Activated naive CD4-positive, alpha-beta T cell (primary cell): ENCODE measurements around the gene NEK4.
A peak's percentile ranks its signal among the peaks of the same experiment; 100 is the strongest.

Source experiments
- DNase-seq, 4 experiments: peaks; one replicate each; lab custom pipeline; 2025; lab: John Stamatoyannopoulos, UW

Gene NEK4

DNA sequence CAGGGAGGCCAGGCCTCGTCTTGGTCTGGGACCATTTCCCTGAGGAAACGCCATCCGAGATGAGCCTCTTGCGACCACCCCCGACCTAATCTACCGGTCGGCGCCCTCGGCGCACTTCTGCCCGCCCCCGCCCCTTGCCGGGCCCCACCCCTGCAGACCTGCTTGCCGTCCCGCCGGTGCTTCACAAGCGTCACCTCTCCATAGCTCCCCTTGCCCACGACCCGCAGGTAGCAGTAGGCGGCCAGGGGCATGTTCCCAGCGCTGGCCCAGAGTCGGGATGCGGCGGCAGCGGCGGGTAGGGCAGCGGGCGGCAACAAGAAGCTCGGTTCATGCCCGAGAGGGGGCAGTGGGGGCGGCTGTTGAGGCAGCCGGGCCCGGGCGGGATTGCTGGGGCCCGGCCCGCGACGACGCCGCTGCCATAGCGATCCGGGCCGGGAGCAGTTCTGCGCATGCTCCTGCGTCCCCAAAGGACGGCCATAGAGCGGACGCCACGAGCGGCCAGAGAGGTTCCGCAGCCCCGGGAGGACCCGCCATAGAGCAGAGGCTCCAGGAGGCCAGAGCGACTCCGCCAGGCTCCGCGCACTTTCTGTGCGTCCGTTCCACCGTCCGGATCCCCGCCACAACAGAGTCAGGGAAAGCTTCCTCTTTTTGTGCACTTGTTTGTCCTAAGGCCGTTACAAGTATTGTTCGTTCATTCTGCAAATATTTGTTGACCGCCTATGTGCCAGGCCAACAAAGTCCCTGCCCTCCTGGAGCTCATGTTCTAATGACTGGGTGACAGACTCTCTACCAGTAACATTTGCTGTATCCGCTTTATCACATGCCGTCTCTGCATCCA, at the start of gene NEK4:
Gene NEK4 (minus strand): TSS at position 445 of the 838 bp plus-strand sequence. CDS start 194 bp downstream, at position 251.
- DNase-seq = peak; percentile 38 to 70 (median 56)

DNA sequence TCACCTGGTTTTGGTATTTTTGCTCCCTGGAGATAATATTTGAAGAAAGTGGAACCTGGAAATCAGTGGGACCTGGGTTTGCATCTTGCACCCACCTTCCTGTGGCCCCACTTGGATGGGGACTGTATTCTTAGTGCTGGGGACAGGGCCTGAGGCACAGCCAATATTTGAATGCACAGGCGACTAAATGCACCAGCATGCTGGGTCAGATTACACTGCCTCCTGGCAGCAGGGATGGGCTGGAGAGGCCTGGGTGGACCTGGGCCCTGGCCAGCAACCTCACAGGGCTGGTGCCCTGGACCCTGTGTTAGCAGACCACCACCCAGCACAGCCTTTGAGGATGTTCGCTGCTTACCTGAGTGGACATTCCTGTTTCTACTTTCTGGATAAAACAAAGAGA, 49.2 kb upstream of the NEK4 start:
- DNase-seq = no peak

- DNase-seq = no peak
Measured at GRCh38 chr3:52817860-52818259, 47.1 kb upstream of the NEK4 start.

DNA sequence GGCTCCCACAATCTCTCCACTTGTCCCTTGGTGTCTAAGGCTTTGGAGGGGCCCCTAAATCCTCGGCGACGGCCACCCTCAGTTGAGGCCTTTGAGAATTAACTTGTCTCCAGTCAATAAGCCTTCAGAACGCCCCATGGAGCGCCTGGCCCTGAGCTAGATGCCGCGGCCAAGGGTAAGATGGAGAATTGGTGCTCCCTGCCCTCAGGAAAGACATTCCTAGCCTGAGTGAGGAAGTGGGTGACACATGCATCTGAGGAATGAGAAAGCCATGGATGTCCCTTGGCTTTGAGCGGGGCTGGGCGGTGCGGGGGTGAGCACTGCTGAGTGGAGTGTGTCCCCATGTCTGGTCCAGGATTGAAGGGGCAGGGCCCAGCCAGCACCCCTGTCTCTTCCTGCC, 46.5 kb upstream of the NEK4 start:
- DNase-seq = no peak

DNA sequence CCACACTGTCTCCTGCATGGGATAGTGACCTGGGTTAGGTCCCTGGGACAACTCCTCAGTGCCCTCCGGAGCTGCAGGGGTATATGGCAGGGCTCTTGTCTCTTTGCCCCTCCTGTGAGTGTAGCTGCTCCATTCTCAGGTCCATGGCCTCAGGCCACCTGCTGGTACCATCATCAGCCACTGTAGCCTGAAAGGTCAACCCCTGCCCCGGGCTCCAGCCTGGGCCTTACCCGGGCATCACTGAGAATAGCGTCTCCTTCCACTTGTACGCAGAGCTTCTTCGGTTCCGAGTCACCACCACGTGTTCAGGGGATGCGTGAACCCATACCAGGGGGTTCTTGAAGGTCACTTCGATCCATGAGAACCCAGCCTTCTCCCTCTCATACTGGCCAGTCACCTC, 45.9 kb upstream of the NEK4 start:
- DNase-seq = no peak

DNA sequence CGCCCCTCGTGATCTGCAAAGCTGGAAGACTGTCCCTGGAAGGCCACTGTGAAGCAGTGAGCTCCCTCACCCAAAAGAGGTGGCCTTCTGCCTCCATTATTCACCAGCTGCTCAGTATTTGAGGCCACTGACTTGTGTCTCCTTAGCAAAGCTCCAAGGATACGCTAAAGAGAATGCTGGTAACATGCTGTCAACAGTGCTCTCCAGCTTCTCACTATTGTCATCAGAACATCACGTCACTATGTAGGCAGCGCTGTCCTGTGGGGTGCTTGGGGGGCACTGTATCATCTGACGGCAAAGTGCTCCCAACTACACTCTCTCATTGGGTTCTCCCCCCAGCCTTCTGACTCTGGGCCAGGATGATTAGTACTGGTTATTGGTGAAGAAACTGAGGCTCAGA, 45.5 kb upstream of the NEK4 start:
- no peak for DNase-seq

DNA sequence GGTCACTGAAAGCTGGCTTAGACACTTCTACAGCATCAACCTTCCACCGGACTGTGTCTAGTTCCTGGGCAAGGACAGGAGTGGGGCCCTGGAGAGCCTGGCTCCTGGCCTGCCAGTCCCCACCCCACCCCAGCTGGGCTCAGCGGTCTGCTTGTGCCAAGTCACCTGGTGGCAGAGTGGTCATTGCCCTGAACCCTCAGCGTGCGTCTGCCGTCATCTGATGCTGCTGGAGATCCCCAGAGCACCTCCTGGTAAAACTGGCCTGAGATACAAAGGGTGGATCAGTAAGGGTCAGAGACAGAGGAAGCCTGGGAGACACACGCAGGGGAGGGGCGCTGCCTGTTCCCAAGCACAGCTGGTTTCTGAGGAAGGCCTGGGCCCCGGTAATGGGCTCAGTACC, 43.1 kb upstream of the NEK4 start:
- no peak for DNase-seq

DNA sequence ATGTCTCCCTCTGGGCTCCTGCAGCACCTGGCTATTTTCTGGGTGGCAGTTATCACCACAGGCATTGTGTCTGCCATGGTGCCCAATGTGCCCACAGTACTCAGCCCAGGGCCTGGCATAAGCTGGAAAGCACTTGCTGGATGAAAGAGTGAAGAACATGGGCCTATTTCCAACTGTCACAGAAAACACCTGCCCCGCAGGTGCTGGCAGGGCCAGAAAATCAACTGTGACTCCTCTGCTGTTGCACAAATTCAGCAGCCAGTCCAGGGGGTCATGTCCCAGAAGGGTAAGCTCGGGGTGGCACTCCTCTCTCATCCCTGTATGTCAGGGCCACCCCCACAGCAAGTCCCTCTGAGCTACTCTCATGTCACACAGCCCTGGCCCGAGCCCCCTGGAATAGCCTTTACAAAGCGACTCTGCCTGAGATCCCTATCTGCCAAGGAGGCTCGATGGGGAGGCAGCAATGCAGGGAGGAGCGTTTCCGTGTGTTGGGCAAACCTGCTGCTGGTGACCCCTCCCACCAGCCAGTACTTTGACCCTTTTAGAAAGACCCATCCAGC, 40.8 kb upstream of the NEK4 start:
- DNase-seq = no peak

DNA sequence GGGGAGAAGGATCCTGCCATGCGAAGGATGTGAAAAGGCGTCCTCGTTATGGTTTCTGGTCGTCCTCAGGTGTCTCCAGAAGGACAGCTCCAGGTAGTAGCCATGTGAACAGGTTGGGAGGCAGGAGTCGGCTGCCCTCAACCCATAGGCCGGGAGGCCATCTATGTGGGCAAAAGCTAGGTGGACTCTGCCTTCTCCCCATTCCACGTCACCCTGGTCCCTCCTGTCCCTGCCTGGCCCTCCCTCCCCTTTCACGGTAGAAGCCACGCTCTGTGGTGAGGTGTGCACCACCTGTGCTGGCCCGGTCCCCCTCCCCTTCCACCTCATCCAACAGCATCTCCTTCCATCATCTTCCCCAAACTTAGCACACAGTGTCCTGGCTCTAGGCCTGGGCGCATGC, 40.2 kb upstream of the NEK4 start:
- no peak for DNase-seq

- no peak for DNase-seq
Measured at GRCh38 chr3:52809662-52810377, 39.1 kb upstream of the NEK4 start.

DNA sequence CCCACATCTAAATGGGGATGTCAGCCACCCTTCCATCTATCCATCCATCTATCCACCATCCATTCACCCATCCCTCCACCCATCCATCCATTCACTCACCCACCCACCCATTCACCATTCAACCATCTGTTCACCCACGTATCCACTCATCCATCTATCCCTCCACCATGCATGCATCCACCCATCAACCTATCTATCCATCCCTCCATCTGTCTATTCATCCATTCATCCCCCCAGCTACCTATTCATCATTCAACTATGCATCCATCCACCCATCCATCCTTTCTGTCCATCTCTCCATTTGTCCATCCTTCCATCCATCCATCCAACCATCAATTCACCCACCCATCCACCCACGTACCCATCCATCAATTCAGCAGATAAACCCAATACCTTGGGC, 38.4 kb upstream of the NEK4 start:
- DNase-seq = no peak

DNA sequence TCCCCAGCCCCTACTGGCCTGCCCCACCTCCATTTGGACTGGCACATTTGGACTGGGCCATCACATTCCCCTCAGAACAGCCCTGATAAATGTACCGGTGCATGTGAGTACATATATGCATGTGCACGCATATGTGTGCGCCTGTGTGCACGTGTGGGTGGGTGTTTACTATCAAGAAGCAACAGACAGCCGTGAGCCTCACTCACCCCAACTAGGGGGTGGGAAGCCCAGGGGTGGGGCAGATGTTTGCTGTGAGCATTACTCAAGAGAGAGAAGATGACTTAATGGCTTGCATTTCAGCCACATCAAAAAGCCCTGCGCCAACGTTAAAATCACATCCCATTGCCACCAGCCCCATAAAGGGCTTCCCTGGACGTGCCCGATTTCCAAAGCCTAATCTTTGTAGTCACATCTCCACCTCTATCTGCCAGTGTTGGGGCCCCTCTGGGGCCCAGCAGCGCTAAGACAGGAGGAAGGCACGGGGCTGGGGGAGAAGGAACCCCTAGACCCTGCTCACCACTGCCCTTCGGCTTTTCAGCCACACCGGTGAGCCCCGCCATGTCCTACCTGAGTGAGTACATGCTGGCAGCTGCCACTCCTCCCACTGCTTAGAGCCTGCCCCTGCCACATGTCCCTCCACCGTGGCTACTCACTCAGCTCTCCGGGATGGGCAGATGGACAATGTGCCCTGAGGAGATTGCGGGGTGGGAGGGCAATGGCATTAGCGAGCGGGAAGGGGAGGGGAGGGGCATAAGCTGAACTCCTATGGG, 34.7 kb upstream of the NEK4 start:
- no peak for DNase-seq

DNA sequence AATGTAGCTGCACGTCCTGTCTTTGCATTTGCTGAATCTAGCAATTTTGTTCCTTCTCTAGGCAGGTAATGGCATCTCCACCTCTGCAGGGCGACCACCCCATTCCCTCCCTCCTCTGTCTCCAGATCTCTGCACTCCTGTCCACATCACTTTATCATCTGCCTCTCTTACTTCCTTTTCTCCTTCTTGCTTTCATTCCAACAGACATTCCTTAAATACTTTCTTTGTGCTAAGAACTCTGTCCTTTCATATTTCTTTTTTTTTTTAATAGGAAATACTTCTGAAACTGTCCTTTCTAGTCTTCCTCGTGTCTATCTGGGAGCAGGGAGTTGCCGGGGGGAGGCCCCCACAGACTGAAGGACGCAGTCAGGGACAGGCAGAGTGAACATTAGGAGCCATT, 31.1 kb upstream of the NEK4 start:
- no peak for DNase-seq

- no peak for DNase-seq
Measured at GRCh38 chr3:52800079-52800478, 29.3 kb upstream of the NEK4 start.

- no peak for DNase-seq
Measured at GRCh38 chr3:52798978-52799476, 28.3 kb upstream of the NEK4 start.

GRCh38 chr3:52798376-52798977, 27.7 kb upstream of the NEK4 start:
- no peak for DNase-seq

GRCh38 chr3:52796411-52796810, 25.7 kb upstream of the NEK4 start:
- no peak for DNase-seq

GRCh38 chr3:52795298-52795900, 24.7 kb upstream of the NEK4 start:
- DNase-seq = no peak

- DNase-seq = no peak
Measured at GRCh38 chr3:52794612-52795099, 23.9 kb upstream of the NEK4 start, which contains the start of gene ITIH3. Gene ITIH3 (plus strand): TSS chr3:52794796. CDS start chr3:52794804, 8 bp downstream.

- DNase-seq = no peak
Measured at GRCh38 chr3:52793702-52794611, 23.2 kb upstream of the NEK4 start.
